K562 (cell line): ENCODE data around the gene VPS33B. TPM values are rescaled to one million over a fixed set of nuclear protein-coding genes. Genes with fewer than 3 reads are reported as not detected.

Experiments used
- ATAC-seq: fragments of 200-7000 bp; cut with Tn5 transposase; 3 replicates; pipeline ENCODE4 v1.9.1; 2020; ENCODE audit warnings: moderate library complexity
- BruUV-seq: library from RNA; stranded (reverse); fragments of 400-500 nt; replicated peaks from 2 replicates; lab custom pipeline; 2021; lab: Mats Ljungman, UMichigan
- CTCF ChIA-PET: fragments of 300-600 bp; formaldehyde crosslinking; extraction: SDS; loops from one replicate; lab custom pipeline; 2021; ENCODE audit warnings: low intra/inter-chr PET ratio; lab: Yijun Ruan, JAX
- POLR2A ChIA-PET: fragments of 300-600, 350-650 bp; sonication (Branson Sonifier 250); formaldehyde crosslinking; extraction: SDS; loops from one replicate; lab custom pipeline; 2021; ENCODE audit warnings: antibody characterized with exemption, inconsistent platforms; lab: Yijun Ruan, JAX
- DNase-seq, 4 experiments: peaks; one replicate each; pipeline versions ENCODE4 v3.0.0 to v3.0.0-alpha.2; 2011 to 2018; ENCODE audit warnings: low spot score in 3 of 4, mixed read lengths in 3 of 4; ENCODE audit errors: extremely low read depth in 1 of 4
- FAIRE-seq: peaks from 2 replicates; lab custom pipeline; 2011; peaks lifted over from hg19 to GRCh38; lab: Jason Lieb, UNC
- H2AFZ ChIP-seq: 2 replicates; pipeline ENCODE4 v1.6.0; 2011; ENCODE audit warnings: low read depth, low read length, control low read depth, inconsistent platforms
- H3K27ac ChIP-seq: fragments of 200-600 bp; 3 replicates; pipeline ENCODE4 v1.8.0; 2011; ENCODE audit warnings: low read depth, mild to moderate bottlenecking, control low read depth, inconsistent platforms, low read length, moderate library complexity, mixed read lengths; ENCODE audit errors: extremely low read depth
- H3K27me3 ChIP-seq, 2 experiments: fragments of 300-600 bp in 1 of 2; 2 replicates in 1 of 2; 3 replicates in 1 of 2; pipeline versions ENCODE4 v1.6.0 to v1.8.0; 2011; ENCODE audit warnings: inconsistent platforms in 2 of 2, low read length in 2 of 2, mild to moderate bottlenecking in 1 of 2, mixed read lengths in 1 of 2, moderate library complexity in 1 of 2; ENCODE audit not compliant: control insufficient read depth in 2 of 2, insufficient read depth in 2 of 2
- H3K36me3 ChIP-seq: fragments of 300-600 bp; 3 replicates; pipeline ENCODE4 v1.8.0; 2011; ENCODE audit warnings: mild to moderate bottlenecking, low read length, inconsistent platforms; ENCODE audit not compliant: control insufficient read depth, insufficient read depth
- H3K4me1 ChIP-seq, 2 experiments: fragments of 200-600 bp in 1 of 2; replicated peaks in 1 of 2; 2 replicates in 1 of 2; 3 replicates in 1 of 2; pipeline versions ENCODE4 v1.5.1 to v1.8.0; 2011; ENCODE audit warnings: inconsistent platforms in 2 of 2, low read length in 2 of 2, mild to moderate bottlenecking in 1 of 2, mixed read lengths in 1 of 2, moderate library complexity in 1 of 2; ENCODE audit not compliant: control insufficient read depth in 2 of 2, insufficient read depth in 2 of 2
- H3K4me2 ChIP-seq: 2 replicates; pipeline ENCODE4 v1.6.1; 2011; ENCODE audit warnings: low read length, control low read depth, inconsistent platforms, mixed read lengths; ENCODE audit not compliant: insufficient read depth
- H3K4me3 ChIP-seq: fragments of 200-600 bp; sonication (generic), shearing (Covaris generic); 2 replicates; pipeline ENCODE4 v1.5.1; 2016; ENCODE audit warnings: control low read depth, inconsistent platforms
- H3K79me2 ChIP-seq: fragments of 200-600 bp; 3 replicates; pipeline ENCODE4 v1.8.0; 2011; ENCODE audit warnings: low read length, inconsistent platforms; ENCODE audit not compliant: control insufficient read depth, insufficient read depth
- H3K9ac ChIP-seq, 2 experiments: 2 replicates each; pipeline versions ENCODE4 v1.6.0 to v1.6.1; 2011; ENCODE audit warnings: low read depth in 2 of 2, low read length in 2 of 2, control low read depth in 1 of 2, inconsistent platforms in 1 of 2, mild to moderate bottlenecking in 1 of 2, mixed read lengths in 1 of 2; ENCODE audit not compliant: insufficient read depth in 1 of 2
- H3K9me1 ChIP-seq: one replicate; pipeline ENCODE4 v1.6.0; 2011; ENCODE audit warnings: inconsistent platforms, mild to moderate bottlenecking, low read length, moderate library complexity; ENCODE audit not compliant: control insufficient read depth, insufficient read depth
- H3K9me3 ChIP-seq: replicated peaks from 2 replicates; pipeline ENCODE4 v1.5.1; 2011; ENCODE audit warnings: low read depth, low read length, inconsistent platforms; ENCODE audit not compliant: control insufficient read depth, insufficient read depth
- H4K20me1 ChIP-seq: replicated peaks from 2 replicates; pipeline ENCODE4 v1.6.1; 2011; ENCODE audit warnings: low read length, inconsistent platforms, mixed read lengths; ENCODE audit not compliant: control insufficient read depth, insufficient read depth
- CTCFL ChIP-seq: IDR thresholded peaks from 2 replicates; pipeline ENCODE4 v1.6.1; 2011; ENCODE audit warnings: borderline replicate concordance, low read depth, mild to moderate bottlenecking, moderate library complexity, low read length; ENCODE audit not compliant: insufficient read depth, poor library complexity, severe bottlenecking
- FOXA3 ChIP-seq, 2 experiments: fragments of 450-650 bp in 1 of 2; sonication (generic) in 1 of 2; formaldehyde crosslinking; IDR thresholded peaks in 1 of 2; conservative IDR thresholded peaks in 1 of 2; 2 replicates each; pipeline versions ENCODE4 v1.4.0 to v1.8.0; 2020 to 2022; ENCODE audit warnings: mild to moderate bottlenecking in 2 of 2, missing genetic modification reagents in 1 of 2
- HDAC8 ChIP-seq: fragments of 450-650 bp; IDR thresholded peaks from 2 replicates; pipeline ENCODE4 v1.6.1; 2016; ENCODE audit warnings: mild to moderate bottlenecking, missing genetic modification characterization, moderate library complexity, missing compliant biosample characterization
- HLTF ChIP-seq: fragments of 450-650 bp; IDR thresholded peaks from 2 replicates; pipeline ENCODE4 v1.6.1; 2016
- HSF4 ChIP-seq: fragments of 250-450 bp; sonication (Bioruptor Pico); IDR thresholded peaks from 2 replicates; pipeline ENCODE4 v2.1.2; 2022; ENCODE audit warnings: mild to moderate bottlenecking, moderate library complexity, borderline replicate concordance
- SFPQ ChIP-seq: fragments of 200-400 bp; formaldehyde crosslinking; IDR thresholded peaks from 2 replicates; pipeline ENCODE4 v1.6.1; 2017; ENCODE audit warnings: mild to moderate bottlenecking, low read depth, low read length, moderate library complexity
- ZNF23 ChIP-seq: fragments of 250-450 bp; sonication (Bioruptor Pico); IDR thresholded peaks from 2 replicates; pipeline ENCODE4 v1.4.0; 2020; ENCODE audit warnings: mild to moderate bottlenecking
- ZNF407 ChIP-seq: fragments of 450-650 bp; IDR thresholded peaks from 2 replicates; pipeline ENCODE4 v1.6.1; 2016; ENCODE audit warnings: low read depth
- WGBS: fragments of 100-300 bp; shearing (Covaris generic); methylation state at CpG from one replicate; pipeline ENCODE4 v1.1.6; 2016; ENCODE audit warnings: low coverage, mixed read lengths; ENCODE audit not compliant: insufficient coverage; ENCODE audit errors: missing lambda C conversion rate; 5-methylcytosine and 5-hydroxymethylcytosine counted together
- in situ Hi-C: fragments of 300-500 bp; cut with MboI; formaldehyde crosslinking; loops from 4 replicates; pipeline ENCODE4 v1.15.0; 2018; ENCODE audit warnings: inconsistent platforms, mixed read lengths
- intact Hi-C: fragments of 100-400 bp; cut with micrococcal nuclease; formaldehyde crosslinking; loops from 2 replicates; pipeline ENCODE4 v1.14.2; 2022
- polyA plus RNA-seq, 8 experiments: library from polyadenylated mRNA; depleted of rRNA in 4 of 8; stranded (reverse) in 5 of 8; unstranded in 3 of 8; fragments of >200 nt; fragmentation: Nextera tagmentation in 2 of 8; fragmentation: Illumina TruSeq in 1 of 8; extraction: Ambion mirVana in 2 of 8; extraction: Trizol in 1 of 8; gene quantifications; 2 replicates each; pipeline versions ENCODE4 v1.2.1 to v1.2.3, GENCODE V29; 2011 to 2014; ENCODE audit warnings: inconsistent platforms in 1 of 8, missing spikeins in 1 of 8
- total RNA-seq, 7 experiments: library from RNA; depleted of rRNA in 6 of 7; stranded (reverse); fragments of >200 nt in 6 of 7; fragmentation: Illumina TruSeq in 2 of 7; extraction: Trizol in 2 of 7; gene quantifications; 2 replicates each; pipeline versions ENCODE4 v1.2.1 to v1.2.3, GENCODE V29; 2011 to 2021; ENCODE audit warnings: low replicate concordance in 1 of 7

The VPS33B gene
- total and polyA plus RNA-seq, 9 of the 15 experiments (the other 6 are each of a cell fraction or from before 2014, with no cell fraction given), result 9.4 to 25.5 (median 14.8) TPM

- peak; percentile 78 for TF ChIP-seq CTCFL
Observed at GRCh38 chr15:91068966-91069365, 46.6 kb upstream of the VPS33B start (continued).

GRCh38 chr15:91068436-91068835 lies 46.0 kb upstream of the VPS33B start:
- whole genome bisulfite sequencing, result 3% methylated on average over 2 of the region's 2 CpGs
- H3K27ac ChIP-seq, result no peak overlapping the region
- H3K36me3 ChIP-seq, result no peaks in the 10 kb centered on the region
- ATAC-seq (no peak), FAIRE-seq (no peak), DNase-seq (no peak)
- in situ Hi-C loops, result no loop called here
- no peak for TF ChIP-seq FOXA3 (CRISPR knock-in tag; conservative IDR thresholded peaks at IDR 0.05 in 1 of 2, IDR thresholded peaks at IDR 0.05 in 1 of 2)
- TF ChIP-seq SFPQ, result no peak
- TF ChIP-seq ZNF23 (CRISPR knock-in tag), result no peak
- no peak for TF ChIP-seq HSF4 (CRISPR knock-in tag)
- TF ChIP-seq HLTF, result no peak
- no peak for TF ChIP-seq ZNF407
- TF ChIP-seq HDAC8 (tag), result no peak
- CTCF ChIA-PET, result no interaction called here
- no peaks in the 10 kb centered on the region for H3K9me3 ChIP-seq
- peaks cover 8 to 15% of the 10 kb centered on the region in 2 experiments; a peak in 3 of 5 replicates for H3K27me3 ChIP-seq
- H2AFZ ChIP-seq, result no peak overlapping the region
- no peaks in the 10 kb centered on the region for H3K79me2 ChIP-seq
- no TSS peak for BruUV-seq
- no peak overlapping the region for H3K4me2 ChIP-seq
- no peaks in the 10 kb centered on the region for H3K9me1 ChIP-seq
- no peak overlapping the region for H3K9ac ChIP-seq
- H3K4me3 ChIP-seq, result no peak overlapping the region
- no peaks in the 10 kb centered on the region for H3K4me1 ChIP-seq
- intact Hi-C loops, result no loop called here
- POLR2A ChIA-PET, result no interaction called here
- H4K20me1 ChIP-seq, result no peaks in the 10 kb centered on the region
